ENCODE data around the gene DISP2. TPM values are rescaled to one million over a fixed set of nuclear protein-coding genes. Genes with fewer than 3 reads are reported as not detected.

Gene DISP2
- total RNA-seq, 1 experiment from 2014 or later: 0.62 TPM

DNA sequence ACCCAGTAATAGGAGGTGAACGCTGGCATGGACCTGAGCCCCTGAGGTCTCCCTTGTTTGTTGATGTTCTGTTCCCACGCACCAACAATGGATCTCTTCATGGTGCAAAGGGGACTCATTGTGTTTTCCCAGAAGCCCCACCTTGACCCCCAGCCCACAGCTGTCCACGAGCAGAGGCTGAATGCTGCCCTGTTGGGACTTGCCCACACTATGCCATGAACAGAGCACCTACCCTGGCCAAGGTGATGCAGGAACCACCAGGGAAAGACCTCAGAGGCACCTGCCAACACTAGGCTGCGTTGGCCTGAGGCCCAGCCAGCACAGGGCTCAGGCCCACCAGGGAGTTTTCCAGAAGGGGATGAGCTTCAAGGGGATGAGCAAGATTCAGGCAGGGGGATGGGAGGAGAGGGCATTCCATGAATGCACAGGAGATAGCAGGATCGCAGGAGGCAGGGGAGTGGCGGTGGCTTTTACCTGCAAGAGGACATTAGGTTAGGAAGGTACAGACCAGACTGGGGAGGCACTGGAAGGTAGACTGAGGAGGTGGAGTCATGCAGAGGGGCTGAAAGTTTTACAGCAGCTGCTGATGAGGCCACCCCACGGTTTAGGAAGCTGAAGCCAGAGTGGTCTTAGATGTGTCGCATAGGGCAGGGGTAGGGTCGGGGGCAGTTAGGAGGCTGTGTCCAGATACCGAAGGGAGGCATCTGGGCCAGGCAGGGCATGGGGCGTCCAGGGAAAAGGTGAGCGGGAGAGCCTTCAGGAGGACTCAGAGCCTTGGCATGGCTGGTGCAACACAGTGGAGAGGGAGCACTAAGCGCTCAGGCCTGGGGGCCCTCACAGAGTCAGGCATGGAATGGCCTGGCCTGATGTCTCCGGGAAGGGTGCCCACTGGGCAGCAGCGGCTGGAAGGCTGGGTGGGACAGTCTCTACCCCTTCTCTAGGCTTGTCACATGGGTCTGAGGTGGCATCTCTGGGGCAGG, 11.2 kb upstream of the DISP2 start:
- H3K27ac ChIP-seq (ENCODE audit: low read depth, low read length, poor library complexity, severe bottlenecking): no peak overlapping the region
- ChIA-PET CTCF (no interaction called here), POLR2A (ENCODE audit: low non-redundant PET) (no interaction called here)
- no peak for DNase-seq (ENCODE audit: low spot score)
- no peaks in the 10 kb centered on the region for H3K4me1 ChIP-seq (ENCODE audit: insufficient read depth, low read length, poor library complexity, severe bottlenecking)
- H3K27me3 ChIP-seq (replicated peaks; ENCODE audit: insufficient read depth, low read depth, low read length, poor library complexity): no peaks in the 10 kb centered on the region
- H3K36me3 ChIP-seq (ENCODE audit: insufficient read depth, low read length, poor library complexity, severe bottlenecking): no peaks in the 10 kb centered on the region
- no peaks in the 10 kb centered on the region for H3K9me3 ChIP-seq (ENCODE audit: low read depth, low read length, poor library complexity, severe bottlenecking)
- intact Hi-C loops (cut with micrococcal nuclease; ENCODE audit: unreplicated experiment): loop anchor here (10.0 kb wide), 1 partner anchor 168 kb away; no protein-coding TSS in a partner anchor
- H3K4me3 ChIP-seq (ENCODE audit: low read depth, low read length, poor library complexity, severe bottlenecking): no peak overlapping the region
- BruUV-seq (replicated peaks): no TSS peak
- TF ChIP-seq CTCF (conservative IDR thresholded peaks at IDR 0.05; ENCODE audit: low read depth, low read length): no peak
- TF ChIP-seq EZH2 (IDR thresholded peaks at IDR 0.05; ENCODE audit: borderline replicate concordance, low read depth, low read length, poor library complexity, severe bottlenecking): no peak

DNA sequence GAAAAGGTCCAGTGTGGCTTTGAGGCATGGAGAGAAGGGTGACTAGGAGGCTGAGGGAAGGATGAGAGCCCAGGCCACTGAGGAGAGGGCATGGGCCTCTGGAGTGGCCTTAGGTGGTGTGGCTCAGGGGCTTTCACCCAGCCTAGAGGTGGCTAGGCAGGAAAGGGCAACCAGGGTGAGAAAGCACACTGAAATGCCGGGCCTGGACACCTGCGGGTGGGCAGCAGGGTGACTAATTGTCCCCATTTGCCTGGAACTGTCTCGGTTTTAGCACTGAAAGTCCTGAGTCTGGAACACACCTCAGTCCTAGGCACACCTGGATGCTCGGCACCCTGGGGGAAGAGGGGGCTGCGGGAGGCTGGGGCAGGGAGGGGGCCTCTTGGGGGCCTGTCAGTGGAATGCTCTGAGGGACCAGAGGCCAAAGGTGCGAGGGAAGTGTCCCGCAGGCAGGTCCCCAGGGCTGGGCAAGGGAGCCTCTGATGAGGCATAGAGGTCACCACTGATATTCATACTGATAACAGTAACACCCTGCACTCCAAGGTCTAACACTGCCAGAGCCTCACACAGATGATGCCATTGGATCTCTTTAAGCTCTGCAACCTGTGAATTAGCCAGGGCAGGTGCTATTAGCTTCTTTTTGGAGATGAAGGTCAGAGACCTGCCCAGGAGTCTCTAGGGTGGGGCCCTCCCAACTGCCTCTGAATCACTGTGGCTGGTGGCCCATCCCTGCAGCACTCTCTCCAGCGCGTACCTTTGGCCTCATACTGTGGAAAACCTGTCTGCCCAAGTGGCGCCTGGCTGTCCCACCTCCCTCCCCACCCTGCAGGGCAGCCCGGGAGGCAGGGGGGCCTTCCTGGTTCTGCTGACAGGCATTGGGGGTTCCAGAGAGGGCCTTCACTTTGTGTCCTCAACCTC, 10.2 kb upstream of the DISP2 start:
- BruUV-seq (replicated peaks): no TSS peak
- CTCF ChIA-PET: no interaction called here

More for the DNA sequence above, 10.2 kb upstream of the DISP2 start:
- Histone ChIP-seq H3K4me1 (ENCODE audit: insufficient read depth, low read length, poor library complexity, severe bottlenecking) (no peaks in the 10 kb centered on the region), H3K9me3 (ENCODE audit: low read depth, low read length, poor library complexity, severe bottlenecking) (no peaks in the 10 kb centered on the region), H3K27me3 (replicated peaks; ENCODE audit: insufficient read depth, low read depth, low read length, poor library complexity) (no peaks in the 10 kb centered on the region), H3K27ac (ENCODE audit: low read depth, low read length, poor library complexity, severe bottlenecking) (no peak overlapping the region), H3K36me3 (ENCODE audit: insufficient read depth, low read length, poor library complexity, severe bottlenecking) (no peaks in the 10 kb centered on the region), H3K4me3 (ENCODE audit: low read depth, low read length, poor library complexity, severe bottlenecking) (no peak overlapping the region)
- DNase-seq (ENCODE audit: low spot score): no peak
- TF ChIP-seq CTCF (conservative IDR thresholded peaks at IDR 0.05; ENCODE audit: low read depth, low read length) (no peak), EZH2 (IDR thresholded peaks at IDR 0.05; ENCODE audit: borderline replicate concordance, low read depth, low read length, poor library complexity, severe bottlenecking) (no peak)
- intact Hi-C loops (cut with micrococcal nuclease; ENCODE audit: unreplicated experiment): loop anchor here (10.0 kb wide), 1 partner anchor 167 kb away; no protein-coding TSS in a partner anchor
- POLR2A ChIA-PET (ENCODE audit: low non-redundant PET): no interaction called here

All from A673 (cell line).